Naive thymus-derived CD8-positive, alpha-beta T cell (primary cell): Measurements from ENCODE around the gene AHNAK. TPM values are rescaled to one million over a fixed set of nuclear protein-coding genes. Genes with fewer than 3 reads are reported as not detected.
A peak's percentile ranks its signal among the peaks of the same experiment; 100 is the strongest.
"Not testable (repeated sequence)": the region's sequence is repeated elsewhere in the genome, so short reads cannot be mapped to it uniquely, and the experiment has no call there.

ENCODE experiments used
- ATAC-seq, 2 donors: fragments of 150-1000 bp; cut with Tn5 transposase in 1 of 2; sonication (Bioruptor Pico), chemical (Tn5 transposase) in 1 of 2; 1 replicate in 1 of 2; 2 replicates in 1 of 2; pipeline ENCODE4 v1.10.0; 2021; ENCODE audit warnings: mild to moderate bottlenecking in 2 of 2, moderate library complexity in 2 of 2
- POLR2A ChIA-PET: fragments of 350-600 bp; sonication (Branson Sonifier 250); formaldehyde crosslinking; loops from one replicate; lab custom pipeline; 2021; ENCODE audit warnings: antibody characterized with exemption; lab: Charles Lee
- DNase-seq, 10 donors: peaks; one replicate each; pipeline versions ENCODE4 v3.0.0 to v3.0.0-alpha.2; 2020 to 2022
- H3K27ac Mint-ChIP-seq, 10 donors: one replicate each; pipeline ENCODE4 v1.8.0; 2020 to 2022; ENCODE audit warnings: mild to moderate bottlenecking in 10 of 10, mixed read lengths in 10 of 10, moderate library complexity in 4 of 10, inconsistent platforms in 1 of 10
- H3K27me3 Mint-ChIP-seq, 5 donors: one replicate each; pipeline ENCODE4 v1.8.0; 2021 to 2022; ENCODE audit warnings: mixed read lengths in 5 of 5
- H3K36me3 Mint-ChIP-seq, 3 donors: one replicate each; pipeline ENCODE4 v1.8.0; 2020 to 2022; ENCODE audit warnings: mixed read lengths in 3 of 3, mild to moderate bottlenecking in 2 of 3, inconsistent platforms in 1 of 3
- H3K4me1 Mint-ChIP-seq, 4 donors: one replicate each; pipeline ENCODE4 v1.8.0; 2021 to 2022; ENCODE audit warnings: mixed read lengths in 4 of 4
- H3K4me3 Mint-ChIP-seq, 10 donors: one replicate each; pipeline ENCODE4 v1.8.0; 2020 to 2022; ENCODE audit warnings: mild to moderate bottlenecking in 10 of 10, mixed read lengths in 10 of 10, moderate library complexity in 6 of 10, inconsistent platforms in 1 of 10
- H3K9me3 Mint-ChIP-seq, 9 donors: one replicate each; pipeline ENCODE4 v1.8.0; 2020 to 2022; ENCODE audit warnings: mixed read lengths in 9 of 9, mild to moderate bottlenecking in 3 of 9, inconsistent platforms in 1 of 9, moderate library complexity in 1 of 9
- polyA plus RNA-seq, 3 donors: library from polyadenylated mRNA; unstranded; fragments of 300-500 nt; fragmentation: Illumina TruSeq; gene quantifications; one replicate each; pipeline ENCODE4 v1.2.3, GENCODE V29; 2021
- total RNA-seq, 8 experiments: library from RNA in 2 of 8; stranded (reverse) in 2 of 8; gene quantifications; one replicate each; pipeline ENCODE4 v1.2.3 and lab custom pipeline; 2021 to 2026

AHNAK gene
- total and polyA plus RNA-seq, 5 experiments from 2014 or later, result 7.7 to 231 (median 19.8) TPM

DNA sequence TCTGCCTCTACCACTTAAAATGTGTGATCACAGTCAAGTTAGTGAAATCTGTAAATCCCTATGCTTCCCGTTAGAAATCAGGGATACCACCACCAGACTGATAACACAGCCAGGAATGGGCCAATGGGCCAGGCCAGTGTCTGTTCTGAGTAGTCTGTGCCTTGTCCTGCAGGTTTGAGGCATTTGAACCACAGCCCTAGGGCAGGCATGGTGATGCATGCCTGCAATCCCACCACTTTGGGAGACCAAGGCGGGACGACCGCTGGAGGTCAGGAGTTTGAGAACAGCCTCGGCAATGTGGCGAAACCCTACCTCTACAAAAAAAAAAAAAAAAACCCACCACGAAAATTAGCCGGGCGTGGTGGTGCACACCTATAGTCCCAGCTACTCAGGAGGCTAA is 12.1 kb upstream of the AHNAK start:
- ATAC-seq, result no peak
- H3K4me3 Mint-ChIP-seq, result no peak overlapping the region
- POLR2A ChIA-PET, result interaction anchor here (0.6 to 11.1 kb wide), 11 partner anchors 8 to 150 kb away, joined by 3 to 207 read pairs (median 5); partner anchors contain the start of genes AHNAK, C11orf98, CSKMT and EEF1G
- no peak for DNase-seq
- H3K27me3 Mint-ChIP-seq, result no peaks in the 10 kb centered on the region
- H3K9me3 Mint-ChIP-seq, result no peaks in the 10 kb centered on the region
- H3K4me1 Mint-ChIP-seq, result peaks cover 37 to 81% (median 70%) of the 10 kb centered on the region in 4 donors
- H3K36me3 Mint-ChIP-seq, result peaks cover 0 to 47% (median 11%) of the 10 kb centered on the region in 3 donors
- peak overlapping the region; percentile 9 to 100 (median 98) for H3K27ac Mint-ChIP-seq

- H3K4me1 Mint-ChIP-seq, result peaks cover 48 to 93% (median 85%) of the 10 kb centered on the region in 4 donors
- H3K27ac Mint-ChIP-seq, result peak overlapping the region; percentile 97 to 100 (median 99)
- no peaks in the 10 kb centered on the region for H3K27me3 Mint-ChIP-seq
- no peaks in the 10 kb centered on the region for H3K9me3 Mint-ChIP-seq
- H3K4me3 Mint-ChIP-seq, result peak overlapping the region; percentile 61 to 90 (median 86)
- POLR2A ChIA-PET, result interaction anchor here (0.7 to 11.1 kb wide), 20 partner anchors 12 to 283 kb away, joined by 3 to 207 read pairs (median 4); partner anchors contain the start of genes AHNAK, C11orf98, CSKMT and EEF1G
- no peak for ATAC-seq
- peak in 4 of 10 donors; percentile 23 to 79 (median 54) for DNase-seq
- peaks cover 0 to 32% (median 11%) of the 10 kb centered on the region in 3 donors for H3K36me3 Mint-ChIP-seq
Observed at GRCh38 chr11:62556875-62557631, 10.4 kb upstream of the AHNAK start.

- H3K4me1 Mint-ChIP-seq, result peaks cover 50 to 98% (median 88%) of the 10 kb centered on the region in 4 donors
Observed at GRCh38 chr11:62556108-62556874, 9.7 kb upstream of the AHNAK start.

DNA sequence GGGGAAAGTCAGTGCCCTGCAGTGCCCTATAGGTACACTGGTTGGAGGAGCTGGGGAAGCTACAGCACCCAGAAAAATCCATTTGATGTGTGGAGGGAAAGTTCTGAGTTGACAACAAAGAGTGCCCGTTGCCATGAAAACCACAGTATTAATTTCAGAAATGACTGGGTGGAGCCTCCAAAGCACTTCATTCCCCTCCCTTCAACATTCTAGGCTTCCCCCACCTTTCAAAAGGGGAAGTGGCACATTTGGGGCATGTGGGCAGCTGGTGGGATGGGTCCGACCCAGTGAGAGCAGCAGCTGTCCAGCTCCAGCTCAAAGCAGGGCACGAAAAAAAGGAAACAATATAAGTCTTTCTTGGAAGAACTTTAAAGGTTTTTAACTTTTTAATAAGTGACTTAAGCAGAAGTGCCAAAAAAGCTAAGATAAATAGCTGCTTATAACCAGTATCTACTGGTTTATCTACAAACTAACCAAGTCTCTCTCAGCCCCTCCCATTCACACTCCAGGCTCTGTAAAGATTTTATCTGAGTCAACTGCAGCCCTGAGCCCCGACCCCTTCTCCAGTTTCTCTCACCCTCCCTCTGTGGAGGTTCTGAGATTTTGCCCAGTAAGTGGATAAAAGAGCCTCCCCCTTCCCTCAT is 9.0 kb upstream of the AHNAK start:
- peaks cover 0 to 2% (median 0%) of the 10 kb centered on the region in 9 donors for H3K9me3 Mint-ChIP-seq
- peak overlapping the region; percentile 97 to 100 (median 99) for H3K27ac Mint-ChIP-seq
- peaks cover 49 to 100% (median 90%) of the 10 kb centered on the region in 4 donors for H3K4me1 Mint-ChIP-seq
- peaks cover 0 to 2% (median 0%) of the 10 kb centered on the region in 5 donors for H3K27me3 Mint-ChIP-seq
- ATAC-seq (peak; percentile 43 to 63), DNase-seq (peak; percentile 42 to 88 (median 80))
- peaks cover 0 to 18% (median 11%) of the 10 kb centered on the region in 3 donors for H3K36me3 Mint-ChIP-seq
- POLR2A ChIA-PET, result interaction anchor here (0.6 to 11.1 kb wide), 20 partner anchors 11 to 1770 kb away, joined by 3 to 207 read pairs (median 5); partner anchors contain the start of genes AHNAK, C11orf98, CSKMT and EEF1G
- H3K4me3 Mint-ChIP-seq, result peak overlapping the region; percentile 61 to 90 (median 86)

More at GRCh38 chr11:62556108-62556874, 9.7 kb upstream of the AHNAK start:
- peaks cover 0 to 25% (median 11%) of the 10 kb centered on the region in 3 donors for H3K36me3 Mint-ChIP-seq
- DNase-seq, result peak; percentile 57 to 94 (median 80)
- POLR2A ChIA-PET, result interaction anchor here (0.5 to 11.1 kb wide), 24 partner anchors 12 to 1769 kb away, joined by 3 to 207 read pairs (median 6); partner anchors contain the start of genes AHNAK, C11orf98, CSKMT and EEF1G
- peak overlapping the region; percentile 61 to 90 (median 86) for H3K4me3 Mint-ChIP-seq
- peaks cover 0 to 2% (median 0%) of the 10 kb centered on the region in 5 donors for H3K27me3 Mint-ChIP-seq
- peaks cover 0 to 2% (median 0%) of the 10 kb centered on the region in 9 donors for H3K9me3 Mint-ChIP-seq
- ATAC-seq, result peak; percentile 50 to 56
- H3K27ac Mint-ChIP-seq, result peak overlapping the region; percentile 97 to 100 (median 99)

GRCh38 chr11:62554387-62555167 is 8.0 kb upstream of the AHNAK start:
- no peak for ATAC-seq
- Mint-ChIP-seq H3K36me3 (peaks cover 0 to 10% (median 7%) of the 10 kb centered on the region in 3 donors), H3K4me3 (peak overlapping the region in 9 of 10 donors; percentile 55 to 90 (median 85)), H3K27me3 (peaks cover 0 to 2% (median 0%) of the 10 kb centered on the region in 5 donors), H3K9me3 (peaks cover 0 to 2% (median 0%) of the 10 kb centered on the region in 9 donors), H3K27ac (peak overlapping the region; percentile 97 to 100 (median 99)), H3K4me1 (peaks cover 48 to 99% (median 84%) of the 10 kb centered on the region in 4 donors)
- POLR2A ChIA-PET, result interaction anchor here (0.5 to 11.1 kb wide), 14 partner anchors 10 to 286 kb away, joined by 3 to 207 read pairs (median 10); partner anchors contain the start of genes AHNAK, C11orf98, CSKMT and MTA2
- DNase-seq, result no peak

DNA sequence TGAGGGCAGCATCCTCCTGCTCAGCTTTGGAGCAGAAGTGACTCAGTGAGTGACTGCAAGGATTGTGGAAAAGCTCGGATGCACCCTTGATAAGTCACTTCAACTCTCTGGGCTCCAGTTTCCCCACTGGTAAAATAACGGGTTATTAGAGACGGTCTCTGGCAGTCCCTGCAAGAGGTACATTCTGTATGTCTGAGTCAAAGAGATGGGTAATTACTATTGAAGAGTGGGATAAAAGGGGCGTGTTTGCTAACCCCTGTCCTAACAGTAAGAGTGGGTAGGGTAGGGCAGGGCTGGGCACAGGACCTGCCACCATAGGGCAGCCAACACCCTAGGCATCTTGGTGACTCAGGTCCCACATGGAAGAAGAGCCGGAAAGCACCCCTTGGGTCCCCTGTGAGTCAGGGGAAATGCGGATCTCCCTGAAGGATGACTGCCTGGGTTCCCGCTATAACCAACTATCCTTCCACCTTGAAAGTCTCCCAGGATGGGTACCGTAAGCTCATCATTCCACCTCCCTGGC is 7.3 kb upstream of the AHNAK start:
- H3K27ac Mint-ChIP-seq, result peak overlapping the region; percentile 97 to 100 (median 99)
- H3K9me3 Mint-ChIP-seq, result peaks cover 0 to 2% (median 0%) of the 10 kb centered on the region in 9 donors
- POLR2A ChIA-PET, result interaction anchor here (0.5 to 11.1 kb wide), 17 partner anchors 10 to 328 kb away, joined by 3 to 207 read pairs (median 4); partner anchors contain the start of genes AHNAK, B3GAT3, EEF1G and HNRNPUL2
- H3K36me3 Mint-ChIP-seq, result peaks cover 0 to 3% (median 2%) of the 10 kb centered on the region in 3 donors
- H3K4me1 Mint-ChIP-seq, result peaks cover 45 to 93% (median 79%) of the 10 kb centered on the region in 4 donors
- H3K4me3 Mint-ChIP-seq, result peak overlapping the region in 9 of 10 donors; percentile 26 to 88 (median 73)
- ATAC-seq (no peak), DNase-seq (no peak)
- H3K27me3 Mint-ChIP-seq, result peaks cover 0 to 2% (median 0%) of the 10 kb centered on the region in 5 donors

DNA sequence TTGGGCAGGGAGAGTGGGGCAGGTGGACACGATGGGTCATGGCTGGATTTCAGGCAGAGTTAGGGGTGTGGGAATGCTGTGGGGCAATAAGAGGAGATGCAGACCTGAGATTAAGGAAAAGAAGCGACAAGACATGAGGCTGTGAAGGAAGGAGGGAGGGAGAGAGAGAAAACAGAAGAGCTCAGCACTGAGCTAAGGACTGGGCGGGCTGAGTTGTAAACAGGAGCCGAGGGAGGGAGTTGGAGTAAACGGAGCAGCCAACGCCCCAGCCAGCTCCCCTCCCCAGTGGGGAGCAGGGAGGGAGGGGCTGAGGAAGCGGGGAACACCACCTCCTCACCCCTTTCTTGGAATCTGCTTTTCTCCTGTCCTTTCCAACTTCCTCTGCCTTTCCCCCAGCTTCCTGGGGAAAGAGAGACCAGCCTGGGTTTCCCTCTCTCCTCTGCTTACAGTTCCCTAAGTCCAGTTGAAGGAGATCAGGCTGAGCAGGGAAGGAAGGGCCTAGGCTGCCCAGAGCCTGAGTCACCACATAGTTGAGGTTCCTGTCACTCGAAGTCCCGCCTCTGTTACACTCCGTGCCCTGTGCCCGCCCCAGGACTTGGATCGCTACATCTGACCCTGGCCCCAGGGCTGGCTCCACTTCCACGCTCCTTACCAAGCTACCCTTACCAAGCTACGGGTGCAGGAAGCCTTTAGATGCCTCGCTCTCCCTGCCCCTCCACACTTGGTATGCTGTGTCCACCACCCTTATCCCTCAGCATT is 6.7 kb upstream of the AHNAK start:
- peak; percentile 10 to 22 for ATAC-seq
- POLR2A ChIA-PET, result interaction anchor here (0.5 to 11.1 kb wide), 17 partner anchors 9 to 328 kb away, joined by 3 to 207 read pairs (median 4); partner anchors contain the start of genes AHNAK, B3GAT3, EEF1G and HNRNPUL2
- Mint-ChIP-seq H3K36me3 (peaks cover 0 to 2% (median 2%) of the 10 kb centered on the region in 3 donors), H3K4me3 (peak overlapping the region; percentile 73 to 93 (median 82)), H3K4me1 (peaks cover 45 to 87% (median 79%) of the 10 kb centered on the region in 4 donors), H3K27ac (peak overlapping the region; percentile 97 to 100 (median 99)), H3K27me3 (peaks cover 0 to 2% (median 0%) of the 10 kb centered on the region in 5 donors), H3K9me3 (peaks cover 0 to 2% (median 0%) of the 10 kb centered on the region in 9 donors)
- peak; percentile 37 to 84 (median 61) for DNase-seq

DNA sequence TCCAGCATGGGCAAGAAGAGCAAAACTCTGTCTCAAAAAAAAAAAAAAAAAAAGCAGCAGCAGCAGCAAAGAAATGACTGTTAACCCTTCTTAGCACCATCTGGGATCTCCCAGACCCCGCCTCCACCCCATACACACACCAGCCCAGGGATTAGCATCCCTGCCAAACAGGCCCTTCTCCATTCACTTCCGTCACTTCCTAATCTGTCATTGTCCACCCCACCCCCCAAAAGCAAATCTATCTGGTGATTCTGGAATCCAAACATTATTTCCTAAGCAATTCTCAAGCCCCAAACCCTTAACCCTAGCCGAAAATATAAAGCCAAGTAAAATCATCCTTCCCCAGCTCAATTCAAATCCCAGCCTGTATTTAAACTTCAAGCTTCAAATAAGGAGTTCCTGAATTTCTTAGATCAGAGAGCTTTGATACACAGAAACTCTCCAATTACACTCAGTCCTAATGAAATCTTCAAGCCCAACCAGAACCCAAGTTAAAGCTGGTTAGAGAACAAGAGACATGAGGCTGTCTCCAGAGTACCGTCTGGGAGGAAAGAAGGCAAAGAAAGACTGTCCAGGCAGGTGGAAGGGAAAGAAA is 6.0 kb upstream of the AHNAK start:
- peaks cover 48 to 87% (median 82%) of the 10 kb centered on the region in 4 donors for H3K4me1 Mint-ChIP-seq
- H3K27ac Mint-ChIP-seq, result peak overlapping the region; percentile 97 to 100 (median 99)
- H3K4me3 Mint-ChIP-seq, result peak overlapping the region; percentile 73 to 93 (median 82)
- peaks cover 0 to 2% (median 0%) of the 10 kb centered on the region in 5 donors for H3K27me3 Mint-ChIP-seq
- peaks cover 0 to 2% (median 0%) of the 10 kb centered on the region in 9 donors for H3K9me3 Mint-ChIP-seq
- DNase-seq (no peak), ATAC-seq (no peak)
- POLR2A ChIA-PET, result interaction anchor here (0.6 to 11.1 kb wide), 20 partner anchors 8 to 1434 kb away, joined by 3 to 207 read pairs (median 4); partner anchors contain the start of genes AHNAK, B3GAT3, EEF1G and HNRNPUL2
- H3K36me3 Mint-ChIP-seq, result peaks cover 0 to 2% (median 0%) of the 10 kb centered on the region in 3 donors

DNA sequence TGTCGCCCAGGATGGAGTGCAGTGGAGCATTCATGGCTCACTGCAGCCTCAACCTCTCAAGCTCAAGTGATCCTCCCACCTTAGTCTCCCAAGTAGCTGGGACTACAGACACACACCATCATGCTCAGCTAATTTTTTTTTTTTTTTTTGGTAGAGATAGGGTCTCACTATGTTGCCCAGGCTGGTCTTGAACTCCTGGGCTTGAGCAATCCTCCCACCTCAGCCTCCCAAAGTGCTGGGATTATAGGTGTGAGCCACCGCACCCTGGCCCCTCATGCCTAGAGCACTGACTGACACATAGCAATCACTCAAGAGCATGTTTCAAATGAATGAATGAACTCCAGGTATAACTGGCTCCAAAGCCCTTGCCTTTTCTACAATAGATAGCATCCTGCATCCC is 3.9 kb upstream of the AHNAK start:
- DNase-seq, H3K36me3 Mint-ChIP-seq, H3K27me3 Mint-ChIP-seq, ATAC-seq, H3K9me3 Mint-ChIP-seq: not testable (repeated sequence)
- POLR2A ChIA-PET, result interaction anchor here (0.6 to 11.1 kb wide), 5 partner anchors 6 to 177 kb away, joined by 4 to 207 read pairs (median 30); partner anchors contain the start of genes AHNAK, EEF1G, TTC9C and TUT1
- Mint-ChIP-seq H3K27ac (peak overlapping the region; percentile 97 to 100 (median 99)), H3K4me3 (peak overlapping the region in 5 of 10 donors; percentile 8 to 73 (median 40)), H3K4me1 (peaks cover 36 to 70% (median 68%) of the 10 kb centered on the region in 4 donors)
